Astrocyte of the cerebellum (primary cell): ENCODE data around the gene CMTM7.
"Not testable (repeated sequence)": the region's sequence is repeated elsewhere in the genome, so short reads cannot be mapped to it uniquely, and the experiment has no call there.

Experiments
- DNase-seq: peaks from one replicate; pipeline ENCODE4 v3.0.0-alpha.2; 2011; ENCODE audit warnings: low read depth
- H3K4me3 ChIP-seq: 2 replicates; pipeline ENCODE4 v1.5.1; 2011; ENCODE audit warnings: mild to moderate bottlenecking, low read depth, low read length, moderate library complexity
- in situ Hi-C: cut with HindIII; loops from 2 replicates; pipeline ENCODE4 v1.10.0; 2017; ENCODE audit warnings: low sequenced_read_pairs
- TF ChIP-seq, protein P1 (sequence below): IDR thresholded peaks from 2 replicates; pipeline ENCODE4 v1.5.1; 2012; ENCODE audit warnings: low read length, low read depth, moderate library complexity, mild to moderate bottlenecking; ENCODE audit errors: missing control alignments

The CMTM7 gene

DNA sequence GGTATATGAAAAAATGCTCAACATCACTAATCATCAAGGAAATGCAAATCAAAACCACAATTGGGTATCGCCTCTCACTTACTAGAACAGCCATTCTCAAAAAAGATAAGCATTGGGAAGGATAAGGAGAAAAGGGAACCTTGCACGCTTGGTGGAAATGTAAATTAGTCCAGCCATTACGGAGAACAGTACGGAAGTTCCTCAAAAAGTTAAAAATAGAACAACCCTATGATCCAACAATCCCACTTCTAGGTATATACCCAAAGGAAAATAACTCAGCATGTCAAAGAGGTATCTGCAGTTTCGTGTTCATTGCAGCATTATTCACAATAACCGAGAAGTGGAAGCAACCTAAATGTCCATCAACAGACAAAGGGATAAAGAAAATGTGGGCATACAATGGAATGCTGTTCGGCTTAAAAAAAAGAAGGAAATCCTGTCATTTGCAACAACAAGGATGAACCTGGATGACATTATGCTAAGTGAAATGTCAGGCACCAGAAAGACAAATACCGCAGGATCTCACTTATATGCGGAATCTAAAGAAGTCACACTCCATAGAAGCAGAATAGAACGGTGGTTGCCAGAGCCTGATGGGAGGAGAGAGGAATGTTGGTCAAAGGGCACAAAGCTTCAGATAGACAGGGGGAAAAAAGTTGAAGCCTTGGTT is 11.7 kb upstream of the CMTM7 start:
- no peak for DNase-seq
- in situ Hi-C loops, result no loop called here
- TF ChIP-seq, protein P1, sequence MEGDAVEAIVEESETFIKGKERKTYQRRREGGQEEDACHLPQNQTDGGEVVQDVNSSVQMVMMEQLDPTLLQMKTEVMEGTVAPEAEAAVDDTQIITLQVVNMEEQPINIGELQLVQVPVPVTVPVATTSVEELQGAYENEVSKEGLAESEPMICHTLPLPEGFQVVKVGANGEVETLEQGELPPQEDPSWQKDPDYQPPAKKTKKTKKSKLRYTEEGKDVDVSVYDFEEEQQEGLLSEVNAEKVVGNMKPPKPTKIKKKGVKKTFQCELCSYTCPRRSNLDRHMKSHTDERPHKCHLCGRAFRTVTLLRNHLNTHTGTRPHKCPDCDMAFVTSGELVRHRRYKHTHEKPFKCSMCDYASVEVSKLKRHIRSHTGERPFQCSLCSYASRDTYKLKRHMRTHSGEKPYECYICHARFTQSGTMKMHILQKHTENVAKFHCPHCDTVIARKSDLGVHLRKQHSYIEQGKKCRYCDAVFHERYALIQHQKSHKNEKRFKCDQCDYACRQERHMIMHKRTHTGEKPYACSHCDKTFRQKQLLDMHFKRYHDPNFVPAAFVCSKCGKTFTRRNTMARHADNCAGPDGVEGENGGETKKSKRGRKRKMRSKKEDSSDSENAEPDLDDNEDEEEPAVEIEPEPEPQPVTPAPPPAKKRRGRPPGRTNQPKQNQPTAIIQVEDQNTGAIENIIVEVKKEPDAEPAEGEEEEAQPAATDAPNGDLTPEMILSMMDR, result no peak
- H3K4me3 ChIP-seq, result no peak overlapping the region

GRCh38 chr3:32381922-32382321 is 9.7 kb upstream of the CMTM7 start:
- no peak overlapping the region for H3K4me3 ChIP-seq
- in situ Hi-C loops, result no loop called here
- TF ChIP-seq, protein P1, result no peak
- no peak for DNase-seq

DNA sequence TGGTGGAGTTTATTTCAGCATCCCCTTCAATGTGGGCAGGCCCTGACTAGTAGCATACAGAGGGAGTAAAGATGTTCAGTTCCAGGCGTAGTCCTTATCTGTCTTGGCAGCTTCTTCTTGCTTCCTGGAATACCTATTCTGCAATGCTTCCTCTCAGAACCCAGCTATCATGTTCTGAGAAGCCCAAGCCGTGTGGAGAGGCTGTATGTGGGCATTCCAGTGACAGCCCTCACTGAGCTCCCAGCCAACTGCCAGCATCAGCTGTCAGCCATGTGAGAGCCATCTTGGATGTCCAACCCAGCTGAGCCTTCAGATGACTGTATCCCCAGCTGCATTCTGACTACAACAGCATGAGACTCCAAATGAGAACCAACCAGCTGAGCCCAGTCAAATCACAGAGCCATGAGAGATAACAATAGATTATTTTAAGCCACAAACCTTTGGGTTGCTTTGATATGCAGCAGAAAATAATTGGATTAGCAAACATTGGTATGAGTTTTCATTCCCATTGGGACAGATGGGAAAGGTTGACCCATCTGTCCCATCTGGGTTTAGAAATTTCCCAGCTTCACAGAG is 8.4 kb upstream of the CMTM7 start:
- H3K4me3 ChIP-seq, result no peak overlapping the region
- in situ Hi-C loops, result no loop called here
- TF ChIP-seq, protein P1, result no peak
- no peak for DNase-seq

GRCh38 chr3:32384938-32385337 is 6.7 kb upstream of the CMTM7 start:
- TF ChIP-seq, protein P1, result no peak
- no peak for DNase-seq
- in situ Hi-C loops, result no loop called here
- no peak overlapping the region for H3K4me3 ChIP-seq

- TF ChIP-seq, protein P1, result no peak
- DNase-seq, result no peak
- H3K4me3 ChIP-seq, result no peak overlapping the region
- in situ Hi-C loops, result no loop called here
Observed at GRCh38 chr3:32387512-32387911, 4.1 kb upstream of the CMTM7 start.

GRCh38 chr3:32389577-32389976 is 2.1 kb upstream of the CMTM7 start:
- DNase-seq, in situ Hi-C loops, H3K4me3 ChIP-seq: not testable (repeated sequence)

DNA sequence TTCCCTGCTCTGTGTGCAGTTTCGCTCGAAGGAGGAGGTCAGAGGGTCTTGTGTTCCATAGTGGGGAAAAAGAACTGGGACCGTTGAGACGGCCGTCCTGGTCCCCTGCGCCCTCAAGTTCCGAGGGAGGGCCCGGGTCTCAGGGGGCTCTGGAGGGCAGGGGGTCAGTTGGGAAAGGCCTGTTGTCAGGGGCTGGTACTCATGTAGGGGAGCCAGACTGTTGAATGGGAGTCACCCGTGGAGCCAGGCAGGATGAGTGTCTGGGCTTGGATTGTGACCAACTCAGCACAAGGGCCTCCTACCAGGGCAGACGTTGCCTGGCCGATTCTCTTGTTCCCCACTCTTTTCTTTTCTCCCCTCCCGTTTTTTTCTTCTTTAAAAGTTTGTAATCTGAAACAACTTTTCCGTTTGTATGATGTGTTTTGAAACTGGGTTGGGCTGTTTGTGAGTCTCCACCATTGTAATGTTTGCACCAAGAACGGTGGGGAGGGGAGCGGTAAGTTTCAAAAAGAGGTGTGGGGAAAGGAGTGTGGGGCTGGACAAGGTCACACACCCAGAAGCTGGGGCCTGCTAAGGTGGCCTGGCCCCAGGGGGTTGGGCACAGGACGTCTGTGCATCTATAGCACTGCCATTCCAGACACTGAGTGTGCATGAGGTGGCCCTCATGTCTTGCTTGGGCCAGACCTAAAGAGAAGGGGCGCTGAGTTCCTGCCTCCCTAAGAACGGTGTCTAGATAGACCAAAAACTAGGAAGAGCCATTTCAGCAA is 1.1 kb downstream of the CMTM7 start:
- peak overlapping the region; percentile 66 for H3K4me3 ChIP-seq
- TF ChIP-seq, protein P1, result no peak
- no peak for DNase-seq
- in situ Hi-C loops, result no loop called here
